Fibroblast of pulmonary artery (primary cell): Measurements from ENCODE around the gene AHSG.

Experiments used
- DNase-seq: peaks from one replicate; pipeline ENCODE4 v3.0.0-alpha.2; 2010; ENCODE audit warnings: low read depth
- H3K4me3 ChIP-seq: replicated peaks from 2 replicates; pipeline ENCODE4 v1.5.1; 2011; ENCODE audit warnings: low read depth, mild to moderate bottlenecking, control low read depth, low read length, moderate library complexity
- TF ChIP-seq, protein P1 (sequence below): IDR thresholded peaks from 2 replicates; pipeline ENCODE4 v1.5.1; 2011; ENCODE audit warnings: mild to moderate bottlenecking, control low read depth, low read length, inconsistent platforms; ENCODE audit errors: missing control alignments

Gene AHSG

DNA sequence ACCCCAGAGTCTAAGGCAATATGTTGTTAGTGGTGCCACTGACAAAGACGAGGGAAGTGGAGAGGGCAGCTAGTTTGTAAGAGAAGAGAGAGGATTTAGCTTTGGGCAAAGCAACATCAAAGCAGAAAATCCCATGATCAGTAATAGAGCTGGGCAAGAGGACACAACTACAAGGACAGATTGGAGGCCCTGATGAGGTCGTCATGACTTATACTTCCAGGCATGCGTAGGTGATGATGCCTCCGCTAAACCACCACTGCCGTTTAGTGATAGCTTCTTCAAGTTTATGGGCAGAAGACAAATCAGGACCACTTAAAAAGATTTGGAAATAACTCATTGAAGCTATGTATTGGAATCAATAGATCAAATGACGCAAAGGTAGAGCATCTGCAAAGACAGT is 55.6 kb downstream of the AHSG start:
- H3K4me3 ChIP-seq = no peak overlapping the region
- DNase-seq = no peak
- TF ChIP-seq, protein P1, sequence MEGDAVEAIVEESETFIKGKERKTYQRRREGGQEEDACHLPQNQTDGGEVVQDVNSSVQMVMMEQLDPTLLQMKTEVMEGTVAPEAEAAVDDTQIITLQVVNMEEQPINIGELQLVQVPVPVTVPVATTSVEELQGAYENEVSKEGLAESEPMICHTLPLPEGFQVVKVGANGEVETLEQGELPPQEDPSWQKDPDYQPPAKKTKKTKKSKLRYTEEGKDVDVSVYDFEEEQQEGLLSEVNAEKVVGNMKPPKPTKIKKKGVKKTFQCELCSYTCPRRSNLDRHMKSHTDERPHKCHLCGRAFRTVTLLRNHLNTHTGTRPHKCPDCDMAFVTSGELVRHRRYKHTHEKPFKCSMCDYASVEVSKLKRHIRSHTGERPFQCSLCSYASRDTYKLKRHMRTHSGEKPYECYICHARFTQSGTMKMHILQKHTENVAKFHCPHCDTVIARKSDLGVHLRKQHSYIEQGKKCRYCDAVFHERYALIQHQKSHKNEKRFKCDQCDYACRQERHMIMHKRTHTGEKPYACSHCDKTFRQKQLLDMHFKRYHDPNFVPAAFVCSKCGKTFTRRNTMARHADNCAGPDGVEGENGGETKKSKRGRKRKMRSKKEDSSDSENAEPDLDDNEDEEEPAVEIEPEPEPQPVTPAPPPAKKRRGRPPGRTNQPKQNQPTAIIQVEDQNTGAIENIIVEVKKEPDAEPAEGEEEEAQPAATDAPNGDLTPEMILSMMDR = no peak

DNA sequence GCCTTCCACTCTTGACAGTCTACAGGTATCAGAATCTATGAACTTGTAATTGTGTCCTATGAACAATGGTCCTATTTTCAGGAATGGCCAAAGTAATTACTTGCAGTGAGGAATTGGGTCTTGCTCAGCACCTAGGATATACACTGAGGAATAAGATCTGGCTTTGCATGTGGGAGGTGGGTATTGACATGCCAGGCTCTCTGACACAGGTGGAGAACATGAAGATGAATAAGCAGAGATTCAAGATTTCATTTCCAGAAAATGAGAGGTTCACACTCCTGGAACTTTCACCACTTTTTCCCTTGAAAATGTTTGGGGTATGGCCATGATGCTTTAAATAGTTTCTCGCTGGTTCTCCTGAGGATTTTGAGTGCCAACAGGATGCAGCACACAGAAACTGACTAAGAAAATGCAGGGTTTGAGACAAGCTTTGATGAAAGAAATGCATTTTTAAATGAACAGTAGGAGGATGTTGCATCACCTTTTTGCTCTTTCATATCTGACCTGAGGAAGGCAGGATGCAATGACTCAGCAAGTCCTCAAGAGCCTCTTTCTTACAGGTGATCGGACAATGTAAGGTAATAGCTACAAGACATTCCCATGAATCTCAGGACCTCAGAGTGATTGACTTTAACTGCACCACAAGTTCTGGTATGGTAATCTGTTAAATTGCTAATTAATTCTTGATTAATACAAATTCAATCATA is 56.7 kb downstream of the AHSG start:
- TF ChIP-seq, protein P1 = no peak
- H3K4me3 ChIP-seq = no peak overlapping the region
- peak; percentile 2 for DNase-seq

DNA sequence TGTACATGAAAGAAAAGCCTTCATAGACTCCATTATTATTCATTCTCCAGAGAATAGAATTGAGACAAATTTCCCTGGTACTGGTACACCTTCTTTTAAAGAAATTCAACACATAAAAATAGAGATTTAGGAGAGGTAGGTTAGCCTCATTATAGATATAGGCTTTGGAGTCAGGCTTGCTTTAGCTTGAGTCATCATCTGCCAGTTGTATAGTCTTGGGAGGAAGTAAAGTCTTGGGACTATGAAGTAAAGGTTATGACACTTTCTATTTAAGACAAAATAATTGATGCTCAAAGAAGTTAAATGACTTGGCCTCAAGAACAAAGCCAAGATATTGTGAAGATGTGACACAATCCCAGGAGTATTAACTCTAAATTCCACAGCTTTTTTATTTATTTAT is 57.3 kb downstream of the AHSG start:
- DNase-seq = no peak
- no peak overlapping the region for H3K4me3 ChIP-seq
- TF ChIP-seq, protein P1 = no peak
